DND-41 (cell line): ENCODE measurements around the gene FSD2.

Experiments
- CTCF ChIP-seq: IDR thresholded peaks from 2 replicates; pipeline ENCODE4 v1.5.1; 2012; ENCODE audit warnings: borderline replicate concordance, low read length, moderate library complexity, mild to moderate bottlenecking; ENCODE audit not compliant: poor library complexity, severe bottlenecking; ENCODE audit errors: extremely low read depth
- EZH2 ChIP-seq: IDR thresholded peaks from 3 replicates; pipeline ENCODE4 v1.6.1; 2012; ENCODE audit warnings: borderline replicate concordance, low read depth, mild to moderate bottlenecking, moderate library complexity, low read length, inconsistent platforms; ENCODE audit not compliant: severe bottlenecking

GRCh38 chr15:82851981-82852511, 46.2 kb upstream of the FSD2 start:
- TF ChIP-seq CTCF (no peak), EZH2 (no peak)
